HG03432 (cell line): ENCODE measurements around the gene FOXC1.

Experiments
- ATAC-seq: cut with Tn5 transposase; IDR thresholded peaks from one replicate; pipeline ENCODE4 v1.9.1; 2021; ENCODE audit warnings: mild to moderate bottlenecking, moderate library complexity; ENCODE audit not compliant: unreplicated experiment

The FOXC1 gene

DNA sequence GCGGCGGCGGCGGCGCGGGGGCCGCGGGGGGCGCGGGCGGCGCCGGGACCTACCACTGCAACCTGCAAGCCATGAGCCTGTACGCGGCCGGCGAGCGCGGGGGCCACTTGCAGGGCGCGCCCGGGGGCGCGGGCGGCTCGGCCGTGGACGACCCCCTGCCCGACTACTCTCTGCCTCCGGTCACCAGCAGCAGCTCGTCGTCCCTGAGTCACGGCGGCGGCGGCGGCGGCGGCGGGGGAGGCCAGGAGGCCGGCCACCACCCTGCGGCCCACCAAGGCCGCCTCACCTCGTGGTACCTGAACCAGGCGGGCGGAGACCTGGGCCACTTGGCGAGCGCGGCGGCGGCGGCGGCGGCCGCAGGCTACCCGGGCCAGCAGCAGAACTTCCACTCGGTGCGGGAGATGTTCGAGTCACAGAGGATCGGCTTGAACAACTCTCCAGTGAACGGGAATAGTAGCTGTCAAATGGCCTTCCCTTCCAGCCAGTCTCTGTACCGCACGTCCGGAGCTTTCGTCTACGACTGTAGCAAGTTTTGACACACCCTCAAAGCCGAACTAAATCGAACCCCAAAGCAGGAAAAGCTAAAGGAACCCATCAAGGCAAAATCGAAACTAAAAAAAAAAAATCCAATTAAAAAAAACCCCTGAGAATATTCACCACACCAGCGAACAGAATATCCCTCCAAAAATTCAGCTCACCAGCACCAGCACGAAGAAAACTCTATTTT lies 2.0 kb downstream of the FOXC1 start:
- ATAC-seq: no peak

GRCh38 chr6:1612299-1612973 lies 2.7 kb downstream of the FOXC1 start:
- ATAC-seq: no peak

DNA sequence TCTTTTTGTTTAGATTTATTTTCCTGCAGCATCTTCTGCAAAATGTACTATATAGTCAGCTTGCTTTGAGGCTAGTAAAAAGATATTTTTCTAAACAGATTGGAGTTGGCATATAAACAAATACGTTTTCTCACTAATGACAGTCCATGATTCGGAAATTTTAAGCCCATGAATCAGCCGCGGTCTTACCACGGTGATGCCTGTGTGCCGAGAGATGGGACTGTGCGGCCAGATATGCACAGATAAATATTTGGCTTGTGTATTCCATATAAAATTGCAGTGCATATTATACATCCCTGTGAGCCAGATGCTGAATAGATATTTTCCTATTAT lies 3.2 kb downstream of the FOXC1 start:
- no peak for ATAC-seq

- ATAC-seq: no peak
Measured at GRCh38 chr6:1613346-1613687, 3.6 kb downstream of the FOXC1 start.

DNA sequence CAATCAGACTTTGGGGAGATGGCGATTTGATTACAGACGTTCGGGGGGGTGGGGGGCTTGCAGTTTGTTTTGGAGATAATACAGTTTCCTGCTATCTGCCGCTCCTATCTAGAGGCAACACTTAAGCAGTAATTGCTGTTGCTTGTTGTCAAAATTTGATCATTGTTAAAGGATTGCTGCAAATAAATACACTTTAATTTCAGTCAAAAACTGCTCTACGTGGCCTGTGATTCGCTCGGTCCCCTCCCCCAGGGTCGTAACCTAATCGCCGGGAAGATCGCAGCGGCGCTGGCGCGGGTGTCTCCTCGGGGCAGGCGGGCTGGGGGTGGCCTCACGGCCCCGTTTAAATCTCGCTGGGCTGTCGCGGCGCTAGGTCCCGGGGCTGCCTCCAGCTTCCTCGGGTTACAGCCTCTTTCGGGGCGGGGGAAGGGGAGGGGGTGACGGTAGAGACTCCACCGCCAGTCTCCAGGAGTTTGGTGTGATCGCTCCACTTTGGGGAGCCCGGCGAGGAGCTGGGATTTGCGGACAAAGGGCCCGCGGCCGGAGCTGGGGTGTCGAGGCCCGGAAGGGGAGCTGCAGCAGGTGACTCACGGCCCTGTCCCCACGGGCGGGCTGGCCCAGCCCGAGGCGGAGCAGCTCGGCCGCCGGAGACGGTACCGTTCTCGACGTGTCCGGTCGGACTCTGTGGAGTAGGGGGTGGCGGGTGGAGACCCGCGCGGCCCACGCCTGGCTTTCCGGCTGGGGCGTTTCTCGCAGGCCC lies 4.2 kb downstream of the FOXC1 start:
- ATAC-seq: no peak

DNA sequence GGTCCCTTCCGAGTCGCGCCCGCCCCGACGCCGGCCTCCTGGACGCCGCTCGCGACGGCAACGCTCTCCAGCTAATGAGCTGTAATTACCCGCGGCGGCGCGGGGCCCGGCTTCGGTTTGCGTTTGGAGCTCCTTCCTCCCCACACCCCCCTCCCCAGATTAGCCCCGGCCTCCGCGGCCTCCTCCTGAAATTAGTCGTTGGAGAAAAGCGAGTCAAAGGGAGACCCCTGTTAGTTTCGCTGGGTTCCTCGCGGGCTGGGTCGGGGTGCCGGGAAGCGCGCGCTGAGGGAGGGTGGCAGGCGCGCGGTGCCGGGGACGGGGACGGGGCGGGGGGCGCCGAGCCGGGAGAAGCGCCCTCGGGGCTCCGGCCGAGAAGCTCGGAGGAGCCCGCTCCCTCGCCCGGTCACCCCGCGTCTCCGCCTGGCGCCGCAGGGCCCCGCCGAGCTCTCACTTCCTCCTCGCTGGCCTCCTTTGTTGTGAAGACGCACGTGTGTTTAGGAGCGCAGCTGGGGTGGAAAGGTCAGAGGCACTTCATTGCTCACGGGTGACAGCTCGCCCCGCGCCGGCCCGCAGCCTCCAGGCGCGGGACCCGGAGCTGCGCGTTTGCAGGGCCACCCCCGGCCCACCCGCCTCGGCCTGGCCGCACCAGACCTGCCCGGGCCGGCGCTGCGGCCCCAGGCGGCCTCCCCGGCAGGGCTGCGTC lies 4.9 kb downstream of the FOXC1 start:
- ATAC-seq: no peak

GRCh38 chr6:1615151-1615852 lies 5.6 kb downstream of the FOXC1 start:
- ATAC-seq: no peak

DNA sequence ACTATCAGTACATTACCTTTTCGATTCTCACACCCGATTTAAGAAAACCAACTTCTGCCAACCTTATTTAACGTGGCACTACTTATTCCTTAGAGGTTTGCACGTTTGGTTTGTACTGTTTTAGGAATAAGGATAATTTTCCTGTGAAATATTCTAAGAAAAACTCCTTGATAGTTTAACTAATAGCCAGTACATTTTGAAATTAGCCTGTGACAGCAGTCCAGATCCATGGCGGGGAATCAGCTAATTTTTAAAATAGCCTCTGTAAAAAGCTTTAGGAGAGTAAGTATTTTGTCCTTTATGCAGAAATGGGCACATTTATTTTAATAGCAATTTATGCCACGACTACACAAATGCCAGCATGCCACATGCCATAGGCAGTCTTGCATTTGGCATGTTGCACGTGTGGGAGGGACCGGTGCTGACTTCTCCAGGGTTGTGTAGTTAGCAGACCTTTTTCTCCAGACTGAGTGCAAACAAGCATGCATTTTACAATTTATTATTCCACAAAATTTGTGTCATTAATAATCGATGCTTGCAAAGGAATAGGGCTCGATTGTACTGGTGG lies 6.2 kb downstream of the FOXC1 start:
- no peak for ATAC-seq

GRCh38 chr6:1616701-1617463 lies 7.2 kb downstream of the FOXC1 start:
- no peak for ATAC-seq

DNA sequence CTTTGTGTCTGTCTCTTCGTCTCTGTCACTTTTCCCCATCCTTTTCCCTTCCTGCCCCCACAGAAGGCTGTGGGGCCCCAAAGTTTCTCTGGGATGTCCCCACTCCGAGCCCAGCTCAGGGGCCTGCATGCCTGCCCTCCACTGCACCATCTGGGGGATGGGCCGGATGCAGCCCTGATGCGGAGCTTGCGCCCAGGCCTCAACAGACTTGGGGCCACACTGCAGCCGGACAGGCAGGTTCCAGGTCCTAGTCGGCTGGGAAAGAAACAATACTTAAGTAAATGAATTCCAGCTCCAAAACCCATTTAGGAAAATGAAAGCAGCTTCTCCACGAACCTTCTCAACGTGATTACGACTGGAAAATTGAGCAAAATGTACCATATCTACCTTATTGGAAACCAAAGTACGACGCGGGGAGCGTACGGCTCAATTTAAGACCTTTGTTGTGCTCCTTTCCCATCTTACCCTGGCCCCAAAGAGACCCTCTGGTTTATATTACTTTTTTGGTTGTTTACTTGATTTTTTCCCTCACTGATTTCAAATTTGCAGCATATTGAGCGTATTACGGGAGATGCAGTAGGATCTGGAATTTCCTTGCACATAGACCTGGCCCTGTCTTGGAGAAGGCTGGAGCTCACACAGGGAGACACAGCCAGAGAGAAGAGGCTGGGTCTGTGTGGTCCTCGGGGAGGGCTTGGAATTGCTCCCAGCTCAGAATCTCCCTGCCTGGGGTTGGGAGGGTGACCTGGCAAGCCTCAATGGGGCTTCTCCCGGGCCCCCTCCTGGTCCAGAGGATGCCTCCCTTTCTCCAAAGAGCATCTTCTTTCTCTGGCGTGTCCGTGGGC lies 8.0 kb downstream of the FOXC1 start:
- ATAC-seq: no peak

DNA sequence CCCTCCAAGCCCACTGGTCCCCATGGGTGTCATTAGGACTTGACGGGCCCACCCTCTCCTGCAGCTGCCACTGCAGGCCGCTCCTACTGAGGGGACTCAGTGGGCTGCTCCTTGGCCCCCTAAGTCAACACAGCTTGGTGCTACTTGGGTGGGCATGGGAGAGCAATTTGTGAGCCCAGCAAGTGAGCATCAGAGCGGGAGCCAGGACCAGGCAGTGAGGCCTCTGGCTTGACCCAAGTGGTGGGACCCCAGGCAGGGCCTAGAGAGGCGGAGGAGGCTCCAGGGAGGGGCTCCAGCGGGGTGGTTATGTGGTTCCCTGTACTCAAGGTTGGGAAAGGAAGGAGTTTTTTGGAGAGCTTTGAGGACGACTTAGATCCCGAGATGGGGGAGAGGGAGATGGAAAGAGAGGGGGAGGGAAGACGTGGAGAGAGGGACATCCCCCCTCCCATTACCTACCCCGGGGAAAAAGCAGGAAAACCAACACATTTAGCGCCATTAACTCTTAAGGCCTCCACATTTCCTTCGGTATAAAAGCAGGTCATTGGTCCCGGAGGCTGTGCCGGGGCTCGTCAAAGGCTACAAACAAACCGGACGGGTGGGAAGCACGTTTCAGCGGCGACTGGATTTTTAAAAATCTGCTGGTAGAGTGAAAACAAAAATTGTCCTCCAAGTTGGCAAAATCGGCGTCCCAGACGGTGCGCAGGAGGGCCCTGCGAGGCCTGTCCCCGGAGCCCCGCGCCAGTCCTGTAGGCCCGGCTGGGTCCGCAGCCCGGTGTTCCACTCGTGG lies 8.8 kb downstream of the FOXC1 start:
- ATAC-seq: no peak

- no peak for ATAC-seq
Measured at GRCh38 chr6:1619098-1619672, 9.5 kb downstream of the FOXC1 start.

DNA sequence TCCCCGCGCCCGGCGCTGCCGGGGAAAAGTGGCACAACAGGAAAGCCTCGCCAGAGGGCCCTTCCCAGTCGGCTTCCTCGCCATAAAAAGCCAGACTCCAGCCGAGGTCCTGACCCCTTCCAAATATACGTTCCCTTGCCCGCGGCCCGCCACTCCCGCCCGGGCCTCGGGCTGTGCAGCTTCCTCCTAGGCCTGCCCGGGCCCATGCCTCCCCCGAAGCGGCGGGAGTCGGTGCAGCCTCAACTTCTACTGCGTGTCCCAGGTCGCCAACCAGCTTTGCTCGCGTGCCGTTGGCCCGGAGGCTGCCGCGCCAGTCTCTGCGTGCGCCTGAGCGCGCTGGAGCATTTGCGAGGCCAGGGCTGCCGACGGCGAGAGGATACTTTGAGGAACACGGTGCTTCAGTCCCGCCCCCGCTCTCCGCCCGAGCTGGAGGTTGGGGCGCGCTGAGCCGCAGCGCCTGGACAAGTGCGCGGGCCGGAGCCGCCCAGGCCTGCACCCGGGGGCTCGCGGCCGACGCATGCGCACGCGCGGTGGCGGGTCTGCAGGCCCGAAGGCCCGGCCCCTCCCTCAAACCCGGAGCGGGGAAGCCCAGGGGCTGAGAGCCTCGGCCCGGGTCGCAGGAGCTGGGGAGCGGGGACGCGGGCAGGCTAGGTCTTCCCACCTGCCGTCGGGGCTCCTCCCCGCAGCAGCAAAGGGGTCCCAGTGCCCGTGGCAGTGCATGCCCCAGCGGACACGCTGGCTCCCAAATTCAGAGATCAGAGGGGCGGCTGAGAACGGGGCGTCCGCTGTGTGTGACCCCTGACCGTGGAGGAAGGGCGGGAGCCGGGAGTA lies 10.2 kb downstream of the FOXC1 start:
- no peak for ATAC-seq

GRCh38 chr6:1620504-1621069 lies 10.9 kb downstream of the FOXC1 start:
- no peak for ATAC-seq

DNA sequence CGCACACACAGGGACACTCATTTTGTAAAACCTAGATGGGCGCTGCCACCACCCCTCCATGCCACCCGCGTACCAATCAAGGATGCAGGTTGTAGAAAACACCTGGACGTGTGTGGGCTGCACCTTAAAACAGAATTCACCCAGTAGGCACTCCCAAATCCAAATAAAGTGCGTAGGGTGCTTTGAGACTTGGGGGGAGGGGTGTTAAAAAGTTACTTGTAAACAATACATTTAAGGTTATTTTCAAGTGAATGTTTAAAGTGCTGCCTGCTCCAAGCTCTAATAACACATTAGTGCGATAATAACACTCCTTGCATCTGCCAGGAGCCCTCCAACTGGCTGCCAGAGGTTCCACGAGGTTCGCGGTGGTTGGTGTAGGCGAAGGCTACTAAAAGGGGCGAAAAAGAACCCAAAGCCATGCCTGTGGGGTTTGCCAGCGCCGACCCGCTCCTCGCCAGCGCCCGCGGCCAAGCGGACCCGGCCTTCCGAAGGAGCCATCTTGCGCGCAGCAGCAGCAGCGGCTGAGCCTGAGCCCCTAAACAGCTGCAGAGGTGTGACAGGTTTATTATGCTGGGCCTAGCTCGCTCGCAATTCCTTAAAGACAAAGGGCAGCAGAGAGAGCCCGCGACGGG lies 11.5 kb downstream of the FOXC1 start:
- no peak for ATAC-seq

DNA sequence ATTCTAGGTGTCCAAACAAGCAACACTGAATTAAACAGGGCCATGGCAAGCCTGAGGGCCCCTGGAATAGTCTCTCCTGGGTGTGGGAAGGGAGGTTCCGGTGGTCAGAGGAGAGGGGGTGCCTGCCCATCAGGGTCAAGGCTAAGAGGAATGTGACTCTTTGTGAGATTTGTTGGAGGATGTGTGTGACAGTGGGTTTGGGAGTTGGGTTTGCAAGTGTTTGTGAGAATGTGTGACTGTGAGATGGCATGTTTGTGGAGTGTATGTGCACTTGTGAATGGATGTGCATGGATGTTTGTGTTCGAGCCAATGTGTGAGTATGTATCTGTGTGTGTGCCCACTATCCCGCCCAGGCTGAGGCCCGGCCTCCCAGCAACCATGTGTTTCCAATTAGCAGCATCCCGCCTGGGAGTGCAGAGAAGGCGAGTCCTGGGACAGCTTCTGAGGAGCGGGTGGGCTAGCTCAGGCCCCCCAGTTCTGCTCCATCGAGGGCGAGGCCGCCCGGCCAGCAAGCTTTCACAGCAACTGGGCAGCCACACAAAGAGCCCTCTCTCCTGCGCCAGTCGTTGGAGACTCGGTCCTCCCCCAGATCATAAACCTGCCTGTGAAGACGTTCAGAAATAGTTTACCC lies 12.6 kb downstream of the FOXC1 start:
- ATAC-seq: no peak
